Stimulated activated CD8-positive, alpha-beta memory T cell treated with anti-CD3 and anti-CD28 coated beads, Interleukin-12 subunit alpha, Interleukin-12 subunit beta, amount 100 ng/mL, for 24 hours (primary cell): Measurements from ENCODE around the gene RBMX.
"Not testable (repeated sequence)": the region's sequence is repeated elsewhere in the genome, so short reads cannot be mapped to it uniquely, and the experiment has no call there.

ENCODE experiments used
- DNase-seq: peaks from one replicate; pipeline ENCODE4 v3.0.0-alpha.2; 2020; ENCODE audit errors: extremely low read depth

RBMX gene

DNA sequence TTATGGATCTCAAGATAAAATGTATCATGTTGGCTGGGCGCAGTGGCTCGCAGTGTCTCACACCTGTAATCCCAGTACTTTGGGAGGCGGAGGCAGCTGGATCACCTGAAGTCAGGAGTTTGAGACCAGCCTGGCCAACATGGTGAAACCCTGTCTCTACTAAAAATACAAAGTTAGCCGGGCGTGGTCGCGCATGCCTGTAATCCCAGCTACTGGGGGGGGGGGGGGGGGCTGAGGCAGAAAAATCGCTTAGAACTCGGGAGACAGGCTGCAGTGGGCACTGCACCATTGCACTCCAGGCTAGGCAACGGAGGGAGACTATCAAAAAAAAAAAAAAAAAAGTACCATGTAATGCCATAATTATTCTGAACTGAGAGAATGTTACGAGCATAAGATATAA is 2.1 kb downstream of the RBMX start:
- no peak for DNase-seq

DNA sequence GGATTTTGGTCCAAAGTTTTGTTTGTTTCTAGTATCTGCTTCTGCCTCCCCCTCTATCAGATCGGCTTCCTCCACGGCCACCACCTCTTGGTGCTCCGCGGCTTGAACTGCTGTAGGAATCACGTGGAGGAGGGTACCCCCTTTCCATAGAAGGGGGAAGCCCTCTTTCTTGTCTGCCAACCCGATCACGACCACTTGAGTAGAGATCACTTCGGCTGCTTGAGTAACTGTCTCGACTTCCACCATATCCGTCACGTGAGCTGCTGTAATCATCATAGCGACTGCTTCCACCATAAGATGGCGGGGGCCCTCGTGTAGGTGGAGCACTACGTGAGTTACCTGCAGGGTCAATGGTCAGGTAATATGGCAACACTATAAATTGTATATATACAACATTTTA is 6.4 kb downstream of the RBMX start:
- DNase-seq: not testable (repeated sequence)

GRCh38 chrX:136873210-136873609 is 7.3 kb downstream of the RBMX start:
- DNase-seq: not testable (repeated sequence)

DNA sequence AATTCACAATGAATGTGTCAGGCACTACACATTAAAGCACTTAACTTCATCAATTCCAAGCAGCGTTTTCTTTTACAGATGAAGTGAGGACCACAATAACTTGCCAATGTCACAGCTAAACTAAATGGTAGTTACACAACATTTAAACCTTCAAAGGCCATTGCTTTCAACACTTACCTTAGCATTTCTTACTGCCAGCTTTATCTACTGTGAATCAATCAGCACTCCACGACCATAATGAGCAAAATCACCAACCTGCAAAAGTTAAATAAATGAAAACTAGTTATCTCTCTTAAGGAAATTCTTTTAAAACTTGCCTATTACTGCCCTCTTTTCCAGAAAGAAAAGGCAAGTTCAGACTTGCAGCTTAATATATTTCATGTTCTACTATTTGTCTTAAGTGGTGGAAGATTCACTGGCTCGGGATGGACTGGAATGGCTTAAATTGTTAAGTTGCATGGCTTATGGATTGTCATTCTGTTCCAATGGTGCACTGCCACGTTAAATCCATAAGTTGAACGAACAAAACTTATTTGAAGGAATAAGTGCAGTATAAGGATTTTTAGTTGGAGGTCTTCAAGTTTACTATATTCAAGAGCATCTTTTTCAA is 8.3 kb downstream of the RBMX start:
- DNase-seq: no peak

DNA sequence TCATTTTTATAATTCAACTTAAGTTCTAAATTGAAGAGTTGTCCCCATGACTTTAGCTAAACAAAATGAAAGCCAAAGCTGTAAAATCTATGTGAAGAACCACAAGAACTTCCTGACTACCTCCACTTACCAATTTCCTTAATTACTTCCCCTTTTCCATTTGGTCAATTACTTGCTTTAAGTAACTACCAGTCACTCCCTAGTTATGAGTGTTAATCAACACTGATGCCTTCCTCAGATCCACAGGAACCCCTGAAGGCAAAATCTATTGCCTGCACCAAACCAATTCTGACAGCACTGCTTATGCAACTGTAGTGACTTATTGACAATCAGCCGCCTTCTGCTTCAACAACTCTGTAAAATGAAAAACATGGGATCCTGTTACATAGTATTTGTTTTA is 10.5 kb downstream of the RBMX start:
- DNase-seq: no peak

GRCh38 chrX:136868283-136869055 is 12.1 kb downstream of the RBMX start:
- DNase-seq: no peak

DNA sequence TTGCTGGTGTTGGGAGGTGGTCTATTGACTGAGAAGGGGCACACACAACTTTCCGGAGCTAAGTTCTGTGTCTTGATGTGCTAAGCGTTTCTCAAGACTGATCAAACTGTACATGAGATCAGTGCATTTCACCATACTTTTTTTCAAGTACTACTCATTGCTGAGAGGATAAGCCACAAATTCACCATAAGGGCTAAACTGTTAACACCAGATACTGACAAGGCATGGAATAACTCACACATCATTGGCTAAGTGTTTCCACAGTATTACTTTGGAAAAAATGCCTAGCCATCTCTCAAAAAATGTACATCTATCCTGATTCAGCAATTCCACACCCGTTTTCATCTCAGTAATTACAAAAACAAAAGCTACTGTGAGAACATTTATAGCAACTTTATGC is 13.0 kb downstream of the RBMX start:
- no peak for DNase-seq

DNA sequence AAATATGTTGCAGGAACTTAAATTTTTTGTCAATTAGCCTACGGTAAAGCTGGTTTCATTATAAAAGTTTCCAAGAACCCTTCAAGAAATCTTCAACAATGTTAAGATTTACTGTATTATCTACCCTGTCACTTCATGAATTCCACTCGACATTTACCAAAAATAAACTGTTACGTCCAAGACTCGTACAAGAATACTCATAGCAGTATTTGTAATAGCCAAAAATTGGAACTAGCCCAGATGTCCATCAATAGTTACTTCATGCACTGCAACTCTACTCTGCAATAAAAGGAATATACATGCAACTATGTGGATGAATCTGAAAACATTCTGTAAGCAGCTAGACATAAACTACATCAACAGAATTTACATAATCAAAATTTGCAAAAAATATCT is 13.4 kb downstream of the RBMX start:
- no peak for DNase-seq

DNA sequence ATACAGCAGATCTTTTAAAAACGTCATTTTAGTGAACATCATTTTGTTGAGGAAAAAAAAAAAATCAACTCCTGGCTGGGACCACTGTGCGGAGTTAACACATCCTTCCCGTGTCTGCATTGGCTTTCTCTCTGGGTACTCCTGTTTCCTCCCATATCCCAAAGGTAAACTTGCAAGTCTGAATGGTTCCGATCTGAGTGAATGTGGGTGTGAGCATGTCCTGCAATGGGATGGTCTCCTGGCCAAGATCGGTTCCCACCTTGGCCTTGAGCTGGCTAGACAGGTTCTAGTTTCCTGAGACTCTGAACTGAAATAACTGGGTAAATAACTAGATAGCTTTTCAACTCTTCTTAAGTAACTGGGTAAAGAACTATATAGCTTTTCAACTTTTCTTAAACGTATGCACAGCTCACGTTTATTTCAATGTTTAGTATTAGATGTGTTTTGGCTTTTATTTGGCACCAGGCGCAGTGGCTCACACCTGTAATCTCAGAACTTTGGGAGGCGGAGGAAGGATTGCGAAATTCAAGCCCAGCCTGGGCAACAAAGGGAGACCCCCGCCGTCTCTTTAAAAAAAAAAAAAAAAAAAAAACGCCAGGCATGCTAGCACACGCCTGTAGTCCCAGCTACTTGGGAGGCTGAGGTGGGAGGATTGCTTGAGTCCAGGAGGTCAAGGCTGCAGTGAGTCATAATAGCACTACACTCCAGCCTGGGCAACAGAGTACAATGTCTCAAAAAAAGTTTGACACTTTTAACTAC is 14.0 kb downstream of the RBMX start:
- DNase-seq: no peak

GRCh38 chrX:136865270-136866158 is 15.0 kb downstream of the RBMX start:
- DNase-seq: no peak

DNA sequence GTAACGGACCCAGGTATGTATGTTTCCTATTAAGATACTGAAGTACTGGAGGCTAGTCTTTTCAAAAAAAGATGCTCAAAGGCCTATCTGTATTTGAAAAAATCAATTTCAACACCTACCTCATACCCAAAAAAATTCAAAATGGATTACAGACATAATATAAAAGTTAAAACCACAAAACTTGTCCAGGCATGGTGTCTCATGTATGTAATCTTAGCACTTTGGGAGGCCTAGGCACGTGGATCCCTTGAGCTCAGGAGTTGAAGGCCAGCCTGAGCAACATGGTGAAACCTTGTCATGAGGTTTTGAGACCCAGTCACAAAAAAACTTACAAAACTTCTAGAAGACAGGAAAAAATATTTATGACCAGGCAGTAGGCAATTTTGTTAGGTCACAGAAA is 16.7 kb downstream of the RBMX start:
- no peak for DNase-seq

- DNase-seq: no peak
These were observed 18.0 kb downstream of the RBMX start for GRCh38 chrX:136862546-136862945.

GRCh38 chrX:136861877-136862276 is 18.6 kb downstream of the RBMX start:
- no peak for DNase-seq

- DNase-seq: no peak
These were observed 22.3 kb downstream of the RBMX start for GRCh38 chrX:136858007-136858756.

DNA sequence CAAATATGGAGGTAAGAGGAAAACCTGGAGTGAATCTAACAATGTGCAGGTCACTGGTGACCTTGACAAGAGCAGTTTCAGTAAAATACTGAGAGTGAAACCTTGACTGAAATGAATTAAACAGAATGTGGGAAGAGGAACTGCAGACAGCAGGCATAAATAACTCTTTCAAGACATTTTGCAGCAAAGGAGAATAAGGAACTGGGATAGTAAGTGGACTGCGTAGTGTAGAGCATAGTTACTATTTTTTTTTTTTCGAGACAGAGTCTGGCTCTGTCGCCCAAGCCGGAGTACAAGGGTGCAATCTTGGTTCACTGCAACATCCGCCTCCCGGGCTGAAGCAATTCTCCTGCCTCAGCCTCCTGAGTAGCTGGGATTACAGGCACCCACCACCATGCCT is 24.0 kb downstream of the RBMX start:
- DNase-seq: no peak

GRCh38 chrX:136856050-136856449 is 24.5 kb downstream of the RBMX start:
- DNase-seq: no peak

- no peak for DNase-seq
These were observed 29.0 kb downstream of the RBMX start for GRCh38 chrX:136851526-136851925.

GRCh38 chrX:136850441-136851175 is 29.9 kb downstream of the RBMX start:
- DNase-seq: no peak

DNA sequence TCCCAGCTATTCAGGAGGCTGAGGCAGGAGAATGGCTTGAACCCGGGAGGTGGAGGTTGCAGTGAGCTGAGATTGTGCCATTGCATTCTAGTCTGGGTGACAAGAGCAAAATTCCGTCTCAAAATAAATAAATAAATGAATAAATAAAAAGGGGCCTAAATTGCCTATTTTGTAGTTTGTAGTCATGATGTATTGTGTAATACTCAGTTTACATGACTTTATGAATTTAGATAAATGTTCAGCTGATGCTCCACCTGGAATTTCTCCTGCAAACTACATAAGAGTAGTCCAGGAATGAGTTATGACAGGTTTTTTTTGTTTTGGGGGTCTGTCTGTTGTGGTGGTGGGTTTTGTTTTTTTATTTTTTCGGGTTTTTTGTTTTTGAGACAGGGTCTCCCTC is 31.1 kb downstream of the RBMX start:
- no peak for DNase-seq

DNA sequence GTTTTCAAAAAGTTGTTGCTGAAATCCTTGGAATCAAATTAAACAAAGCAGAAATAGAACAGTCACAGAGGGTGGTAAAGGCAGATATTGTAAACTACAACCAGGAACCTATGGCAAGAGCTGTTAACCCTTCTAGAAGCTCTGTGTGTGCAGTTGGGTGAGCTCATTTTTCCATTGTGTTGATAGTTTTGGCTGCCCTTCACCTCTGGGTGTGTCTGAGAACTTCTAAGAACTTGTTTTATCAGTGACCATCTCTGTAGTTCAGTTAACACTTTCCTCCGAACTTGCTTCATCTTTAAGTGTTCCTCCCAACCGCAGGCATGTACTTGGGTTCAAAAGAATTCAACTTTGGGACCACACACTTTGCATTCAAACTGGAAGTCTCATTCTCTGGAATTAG is 32.7 kb downstream of the RBMX start:
- no peak for DNase-seq

- no peak for DNase-seq
These were observed 41.3 kb downstream of the RBMX start for GRCh38 chrX:136839196-136839595.
